Measurements from ENCODE around the gene RNFT2.

DNA sequence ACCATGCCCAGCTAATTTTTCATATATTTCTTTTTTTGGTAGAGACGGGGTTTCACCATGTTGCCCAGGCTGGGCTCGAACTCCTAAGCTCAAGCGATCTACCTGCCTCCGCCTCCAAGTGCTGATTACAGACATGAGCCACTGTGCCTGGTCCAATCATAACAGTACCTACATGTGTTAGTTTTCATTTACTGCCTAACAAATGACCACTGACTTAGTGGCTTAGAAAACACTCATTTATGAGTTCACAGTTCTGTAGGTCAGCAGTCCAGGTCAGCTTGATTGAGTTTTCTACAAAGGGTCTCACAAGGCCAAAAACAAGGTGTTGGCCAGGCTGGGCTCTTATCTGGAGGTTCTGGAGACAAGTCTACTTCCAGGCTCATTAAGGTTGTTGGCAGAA lies 60.6 kb downstream of the RNFT2 start:
- TF ChIP-seq, protein P1, sequence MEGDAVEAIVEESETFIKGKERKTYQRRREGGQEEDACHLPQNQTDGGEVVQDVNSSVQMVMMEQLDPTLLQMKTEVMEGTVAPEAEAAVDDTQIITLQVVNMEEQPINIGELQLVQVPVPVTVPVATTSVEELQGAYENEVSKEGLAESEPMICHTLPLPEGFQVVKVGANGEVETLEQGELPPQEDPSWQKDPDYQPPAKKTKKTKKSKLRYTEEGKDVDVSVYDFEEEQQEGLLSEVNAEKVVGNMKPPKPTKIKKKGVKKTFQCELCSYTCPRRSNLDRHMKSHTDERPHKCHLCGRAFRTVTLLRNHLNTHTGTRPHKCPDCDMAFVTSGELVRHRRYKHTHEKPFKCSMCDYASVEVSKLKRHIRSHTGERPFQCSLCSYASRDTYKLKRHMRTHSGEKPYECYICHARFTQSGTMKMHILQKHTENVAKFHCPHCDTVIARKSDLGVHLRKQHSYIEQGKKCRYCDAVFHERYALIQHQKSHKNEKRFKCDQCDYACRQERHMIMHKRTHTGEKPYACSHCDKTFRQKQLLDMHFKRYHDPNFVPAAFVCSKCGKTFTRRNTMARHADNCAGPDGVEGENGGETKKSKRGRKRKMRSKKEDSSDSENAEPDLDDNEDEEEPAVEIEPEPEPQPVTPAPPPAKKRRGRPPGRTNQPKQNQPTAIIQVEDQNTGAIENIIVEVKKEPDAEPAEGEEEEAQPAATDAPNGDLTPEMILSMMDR (optimal IDR thresholded peaks at IDR 0.05 in 1 of 3, IDR thresholded peaks at IDR 0.05 in 1 of 3, conservative IDR thresholded peaks at IDR 0.05 in 1 of 3; ENCODE audit: extremely low read depth in 1 of 3, insufficient read depth in 2 of 3, low read length in 3 of 3), result no peak
- TF ChIP-seq EZH2 (IDR thresholded peaks at IDR 0.05; ENCODE audit: low read length), result no peak

All from keratinocyte (primary cell).